SK-N-SH (cell line): Measurements from ENCODE around the gene SACS. TPM values are rescaled to one million over a fixed set of nuclear protein-coding genes. Genes with fewer than 3 reads are reported as not detected.

ENCODE experiments used
- CTCF ChIA-PET: fragments of 300-600, 350-600 bp; formaldehyde crosslinking; extraction: SDS; loops from one replicate; lab custom pipeline; 2021; lab: Yijun Ruan, JAX
- POLR2A ChIA-PET: fragments of 350-600 bp; sonication (Branson Sonifier 250); formaldehyde crosslinking; extraction: SDS; loops from one replicate; lab custom pipeline; 2020; ENCODE audit warnings: antibody characterized with exemption, inconsistent platforms; lab: Yijun Ruan, JAX
- DNase-seq: peaks from one replicate; pipeline ENCODE4 v3.0.0; 2012
- H2AFZ ChIP-seq: fragments of 200-600 bp; sonication (generic); 2 replicates; pipeline ENCODE4 v1.8.1; 2016; ENCODE audit warnings: antibody characterized with exemption, mild to moderate bottlenecking, low read depth
- H3F3A ChIP-seq: fragments of 200-600 bp; sonication (generic); replicated peaks from 2 replicates; pipeline ENCODE3; 2016; ENCODE audit warnings: antibody characterized with exemption, mild to moderate bottlenecking; ENCODE audit not compliant: insufficient read depth
- H3K27ac ChIP-seq, 2 experiments: fragments of 200-500 bp in 1 of 2; fragments of 200-600 bp in 1 of 2; sonication (Bioruptor generic) in 1 of 2; sonication (generic), shearing (Covaris generic) in 1 of 2; 2 replicates each; pipeline versions ENCODE4 v1.5.1 to v1.6.1; 2014 to 2016; ENCODE audit warnings: low read depth in 2 of 2, inconsistent platforms in 1 of 2, low read length in 1 of 2, mild to moderate bottlenecking in 1 of 2, mixed read lengths in 1 of 2
- H3K27me3 ChIP-seq: fragments of 200-600 bp; sonication (generic), shearing (Covaris generic); 2 replicates; pipeline ENCODE4 v1.6.1; 2016; ENCODE audit warnings: mixed run types; ENCODE audit not compliant: insufficient read depth
- H3K36me3 ChIP-seq, 2 experiments: fragments of 200-500 bp in 1 of 2; fragments of 200-600 bp in 1 of 2; sonication (Bioruptor generic) in 1 of 2; sonication (generic) in 1 of 2; replicated peaks in 1 of 2; 2 replicates each; pipeline versions ENCODE3 to v1.5.1; 2014 to 2016; ENCODE audit warnings: low read length in 1 of 2, mild to moderate bottlenecking in 1 of 2; ENCODE audit not compliant: insufficient read depth in 2 of 2, control insufficient read depth in 1 of 2
- H3K4me1 ChIP-seq, 2 experiments: fragments of 200-500 bp in 1 of 2; fragments of 200-600 bp in 1 of 2; sonication (Bioruptor generic) in 1 of 2; sonication (generic), shearing (Covaris generic) in 1 of 2; 2 replicates each; pipeline versions ENCODE4 v1.5.1 to v1.6.1; 2014 to 2016; ENCODE audit warnings: low read depth in 1 of 2, low read length in 1 of 2, mixed run types in 1 of 2; ENCODE audit not compliant: insufficient read depth in 2 of 2, control insufficient read depth in 1 of 2
- H3K4me2 ChIP-seq: fragments of 200-600 bp; sonication (generic), shearing (Covaris generic); 2 replicates; pipeline ENCODE4 v1.6.1; 2017; ENCODE audit warnings: mixed run types
- H3K4me3 ChIP-seq, 2 experiments: fragments of 200-500 bp in 1 of 2; fragments of 200-600 bp in 1 of 2; sonication (Bioruptor generic) in 1 of 2; sonication (generic), shearing (Covaris generic) in 1 of 2; 2 replicates each; pipeline versions ENCODE4 v1.5.1 to v1.8.1; 2014 to 2016; ENCODE audit warnings: low read depth in 2 of 2, inconsistent platforms in 1 of 2, low read length in 1 of 2, mild to moderate bottlenecking in 1 of 2, mixed read lengths in 1 of 2, moderate library complexity in 1 of 2
- H3K79me2 ChIP-seq: fragments of 200-600 bp; sonication (generic); 2 replicates; pipeline ENCODE4 v1.8.1; 2017; ENCODE audit warnings: mild to moderate bottlenecking; ENCODE audit not compliant: insufficient read depth
- H3K9ac ChIP-seq: fragments of 200-600 bp; sonication (generic); 2 replicates; pipeline ENCODE4 v1.6.1; 2017; ENCODE audit warnings: mixed run types
- H3K9me2 ChIP-seq: fragments of 200-600 bp; sonication (generic); 2 replicates; pipeline ENCODE4 v1.6.1; 2017; ENCODE audit warnings: mixed run types
- H3K9me3 ChIP-seq: fragments of 200-600 bp; sonication (generic); 2 replicates; pipeline ENCODE4 v1.6.1; 2017; ENCODE audit warnings: mixed run types, mild to moderate bottlenecking, moderate library complexity
- H4K20me1 ChIP-seq: fragments of 200-600 bp; sonication (generic); 2 replicates; pipeline ENCODE4 v1.6.1; 2017; ENCODE audit warnings: mild to moderate bottlenecking, mixed run types; ENCODE audit not compliant: insufficient read depth
- CTCF ChIP-seq: fragments of 200-600 bp; sonication (generic); IDR thresholded peaks from 2 replicates; pipeline ENCODE4 v1.6.1; 2017; ENCODE audit warnings: antibody characterized with exemption, mild to moderate bottlenecking, moderate library complexity
- EZH2phosphoT487 ChIP-seq: fragments of 200-600 bp; sonication (generic); IDR thresholded peaks from 2 replicates; pipeline ENCODE4 v1.6.1; 2017; ENCODE audit warnings: low read depth, mixed run types, mild to moderate bottlenecking, antibody characterized with exemption, moderate library complexity, borderline replicate concordance
- IRF3 ChIP-seq: fragments of 150-350 bp; IDR thresholded peaks from 2 replicates; pipeline ENCODE4 v1.6.1; 2016; ENCODE audit warnings: mild to moderate bottlenecking, low read depth, low read length
- MEF2A ChIP-seq: IDR thresholded peaks from 2 replicates; pipeline ENCODE4 v1.4.0; 2012; ENCODE audit warnings: low read depth, borderline replicate concordance
- NRF1 ChIP-seq: IDR thresholded peaks from 2 replicates; pipeline ENCODE4 v1.6.1; 2012; ENCODE audit warnings: low read depth, mild to moderate bottlenecking, low read length
- PBX3 ChIP-seq: IDR thresholded peaks from 2 replicates; pipeline ENCODE4; 2012
- POLR2AphosphoS5 ChIP-seq: IDR thresholded peaks from 2 replicates; pipeline ENCODE4 v1.6.1; 2012; ENCODE audit warnings: low read depth, low read length
- TAF1 ChIP-seq: IDR thresholded peaks from 2 replicates; pipeline ENCODE4 v1.6.1; 2012; ENCODE audit warnings: low read depth, mild to moderate bottlenecking, low read length, moderate library complexity, borderline replicate concordance
- YY1 ChIP-seq: IDR thresholded peaks from 2 replicates; pipeline ENCODE4 v1.4.0; 2012; ENCODE audit warnings: low read depth, mild to moderate bottlenecking
- ZBTB33 ChIP-seq: IDR thresholded peaks from 2 replicates; pipeline ENCODE4 v1.4.0; 2012; ENCODE audit warnings: low read depth, borderline replicate concordance
- WGBS: methylation state at CpG from one replicate; pipeline ENCODE4 v1.1.6; 2017; ENCODE audit warnings: low lambda C conversion rate; 5-methylcytosine and 5-hydroxymethylcytosine counted together
- polyA plus RNA-seq, 3 experiments: library from polyadenylated mRNA; depleted of rRNA; stranded (reverse); fragments of >200 nt; gene quantifications; 2 replicates each; pipeline ENCODE4 v1.2.3, GENCODE V29; 2012

Gene SACS
- polyA plus RNA-seq, 1 of the 3 experiments (the other 2 are of a cell fraction), result 5.9 TPM

- no peaks in the 10 kb centered on the region for H3K9me3 ChIP-seq
- H3K36me3 ChIP-seq, result peaks cover 61 to 92% of the 10 kb centered on the region in 2 experiments
- peak overlapping the region in 1 of 2 experiments; percentile 19; a peak in 2 of 4 replicates for H3K27ac ChIP-seq
- H4K20me1 ChIP-seq, result peaks cover 69% of the 10 kb centered on the region
- H3K4me3 ChIP-seq, result no peak overlapping the region
- WGBS, result 99% methylated on average over 4 of the region's 4 CpGs
- DNase-seq, result no peak
- no peaks in the 10 kb centered on the region for H3K27me3 ChIP-seq
- H3K9ac ChIP-seq, result no peak overlapping the region
- peaks cover 100% of the 10 kb centered on the region for H3K79me2 ChIP-seq
- no peaks in the 10 kb centered on the region for H3K9me2 ChIP-seq
- peaks cover 0 to 9% of the 10 kb centered on the region in 2 experiments; a peak in 2 of 4 replicates for H3K4me1 ChIP-seq
- H3K4me2 ChIP-seq, result no peak overlapping the region
- CTCF ChIA-PET, result interaction anchor here (1.6 kb wide), 1 partner anchor 13 kb away, joined by 4 read pairs; no protein-coding TSS in a partner anchor
- peaks cover 34% of the 10 kb centered on the region for H3F3A ChIP-seq
- POLR2A ChIA-PET, result no interaction called here
- H2AFZ ChIP-seq, result no peak overlapping the region
- TF ChIP-seq PBX3 (no peak), NRF1 (no peak), YY1 (no peak), POLR2AphosphoS5 (no peak), TAF1 (no peak), ZBTB33 (no peak), IRF3 (no peak), CTCF (no peak), MEF2A (no peak), EZH2phosphoT487 (no peak)
Measured at GRCh38 chr13:23349161-23349897, 84.2 kb downstream of the SACS start.
